ENCODE data around the gene TRMU. TPM values are rescaled to one million over a fixed set of nuclear protein-coding genes. Genes with fewer than 3 reads are reported as not detected.

TRMU gene
- total and polyA plus RNA-seq, 2 of the 4 experiments (the other 2 are of a cell fraction), result 19.0 to 36.4 TPM

GRCh38 chr22:46353483-46354105 lies 18.1 kb downstream of the TRMU start:
- Histone ChIP-seq H3K36me3 (ENCODE audit: control insufficient read depth, insufficient read depth, low read length) (peaks cover 71% of the 10 kb centered on the region), H3K56ac (ENCODE audit: extremely low read depth, insufficient read depth, low read length) (no peak overlapping the region), H3K27me3 (ENCODE audit: control insufficient read depth, insufficient read depth, low read length) (no peaks in the 10 kb centered on the region), H3K79me1 (ENCODE audit: low read depth in 1 of 2, low read length in 2 of 2) (peaks cover 5 to 7% of the 10 kb centered on the region in 2 experiments; a peak in 3 of 4 replicates), H3K9me3 (ENCODE audit: control insufficient read depth, insufficient read depth, low read length) (no peaks in the 10 kb centered on the region), H3K4me3 (ENCODE audit: insufficient read depth, low read depth, low read length) (no peak overlapping the region), H3K14ac (replicated peaks; ENCODE audit: low read depth, low read length) (no peak overlapping the region), H3K4ac (ENCODE audit: low read depth, low read length) (no peak overlapping the region), H2BK20ac (ENCODE audit: low read depth, low read length) (no peak overlapping the region), H3K4me1 (ENCODE audit: control insufficient read depth, insufficient read depth, low read length) (no peaks in the 10 kb centered on the region), H4K20me1 (ENCODE audit: insufficient read depth, low read length) (peaks cover 35% of the 10 kb centered on the region), H3K9me1 (ENCODE audit: insufficient read depth, low read length) (no peaks in the 10 kb centered on the region), H3K18ac (ENCODE audit: low read depth, low read length) (no peak overlapping the region), H3K4me2 (ENCODE audit: low read depth, low read length) (no peak overlapping the region), H2BK15ac (ENCODE audit: low read depth, low read length) (no peak overlapping the region), H3K23ac (ENCODE audit: low read depth, low read length) (no peak overlapping the region), H3K9ac (ENCODE audit: low read depth, low read length) (no peak overlapping the region), H4K91ac (ENCODE audit: insufficient read depth, low read depth, low read length) (no peak overlapping the region), H4K5ac (ENCODE audit: low read depth, low read length) (no peak overlapping the region), H2BK120ac (ENCODE audit: low read depth, low read length) (no peak overlapping the region), H2AK5ac (ENCODE audit: low read depth, low read length) (no peak overlapping the region), H3K27ac (ENCODE audit: insufficient read depth, low read length) (no peak overlapping the region), H2AFZ (replicated peaks; ENCODE audit: low read length, poor library complexity) (no peak overlapping the region), H2BK5ac (ENCODE audit: low read depth, low read length, poor library complexity, severe bottlenecking) (no peak overlapping the region), H2AK9ac (replicated peaks; ENCODE audit: low read depth, low read length, poor library complexity) (no peak overlapping the region), H4K8ac (ENCODE audit: low read depth in 2 of 2, low read length in 2 of 2) (no peak overlapping the region)
- no TSS peak for BruUV-seq (replicated peaks)
- 100% methylated on average over 3 of the region's 8 CpGs; no CpG with 5 or more reads in 1 of the 2 experiments for WGBS, 2 experiments (ENCODE audit: extremely low coverage in 2 of 2, insufficient read length in 1 of 2)
- ChIA-PET CTCF (no interaction called here), POLR2A (ENCODE audit: unreplicated experiment) (interaction anchor here (0.5 kb wide), 1 partner anchor 1037 kb away, joined by 3 read pairs; no protein-coding TSS in a partner anchor)
- ATAC-seq (ENCODE audit: low read depth) (no peak), DNase-seq (no peak)
- TF ChIP-seq CHD1 (IDR thresholded peaks at IDR 0.05; ENCODE audit: low read depth, low read length) (no peak), MAFK (IDR thresholded peaks at IDR 0.05; ENCODE audit: low read depth, low read length) (no peak), NFE2L2 (IDR thresholded peaks at IDR 0.05; ENCODE audit: low read depth, low read length) (no peak), RCOR1 (IDR thresholded peaks at IDR 0.05; ENCODE audit: insufficient replicate concordance, low read length) (no peak), RAD21 (IDR thresholded peaks at IDR 0.05; ENCODE audit: low read length) (no peak), CEBPB (IDR thresholded peaks at IDR 0.05; ENCODE audit: low read depth, low read length) (no peak), FOS (IDR thresholded peaks at IDR 0.05; ENCODE audit: low read depth, low read length) (no peak), MAZ (IDR thresholded peaks at IDR 0.05; ENCODE audit: borderline replicate concordance, low read depth, low read length) (no peak), SMC3 (IDR thresholded peaks at IDR 0.05; ENCODE audit: low read depth, low read length) (no peak)
- TF ChIP-seq, protein P1, sequence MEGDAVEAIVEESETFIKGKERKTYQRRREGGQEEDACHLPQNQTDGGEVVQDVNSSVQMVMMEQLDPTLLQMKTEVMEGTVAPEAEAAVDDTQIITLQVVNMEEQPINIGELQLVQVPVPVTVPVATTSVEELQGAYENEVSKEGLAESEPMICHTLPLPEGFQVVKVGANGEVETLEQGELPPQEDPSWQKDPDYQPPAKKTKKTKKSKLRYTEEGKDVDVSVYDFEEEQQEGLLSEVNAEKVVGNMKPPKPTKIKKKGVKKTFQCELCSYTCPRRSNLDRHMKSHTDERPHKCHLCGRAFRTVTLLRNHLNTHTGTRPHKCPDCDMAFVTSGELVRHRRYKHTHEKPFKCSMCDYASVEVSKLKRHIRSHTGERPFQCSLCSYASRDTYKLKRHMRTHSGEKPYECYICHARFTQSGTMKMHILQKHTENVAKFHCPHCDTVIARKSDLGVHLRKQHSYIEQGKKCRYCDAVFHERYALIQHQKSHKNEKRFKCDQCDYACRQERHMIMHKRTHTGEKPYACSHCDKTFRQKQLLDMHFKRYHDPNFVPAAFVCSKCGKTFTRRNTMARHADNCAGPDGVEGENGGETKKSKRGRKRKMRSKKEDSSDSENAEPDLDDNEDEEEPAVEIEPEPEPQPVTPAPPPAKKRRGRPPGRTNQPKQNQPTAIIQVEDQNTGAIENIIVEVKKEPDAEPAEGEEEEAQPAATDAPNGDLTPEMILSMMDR (conservative IDR thresholded peaks at IDR 0.05; ENCODE audit: low read depth, low read length), result no peak
- TF ChIP-seq, protein P2, sequence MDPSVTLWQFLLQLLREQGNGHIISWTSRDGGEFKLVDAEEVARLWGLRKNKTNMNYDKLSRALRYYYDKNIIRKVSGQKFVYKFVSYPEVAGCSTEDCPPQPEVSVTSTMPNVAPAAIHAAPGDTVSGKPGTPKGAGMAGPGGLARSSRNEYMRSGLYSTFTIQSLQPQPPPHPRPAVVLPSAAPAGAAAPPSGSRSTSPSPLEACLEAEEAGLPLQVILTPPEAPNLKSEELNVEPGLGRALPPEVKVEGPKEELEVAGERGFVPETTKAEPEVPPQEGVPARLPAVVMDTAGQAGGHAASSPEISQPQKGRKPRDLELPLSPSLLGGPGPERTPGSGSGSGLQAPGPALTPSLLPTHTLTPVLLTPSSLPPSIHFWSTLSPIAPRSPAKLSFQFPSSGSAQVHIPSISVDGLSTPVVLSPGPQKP (IDR thresholded peaks at IDR 0.05; ENCODE audit: borderline replicate concordance, low read depth, low read length), result no peak
- in situ Hi-C loops (cut with MboI; ENCODE audit: low sequenced_read_pairs) (no loop called here), intact Hi-C loops (cut with micrococcal nuclease) (no loop called here), dilution Hi-C loops (cut with HindIII; ENCODE audit: low sequenced_read_pairs, unreplicated experiment) (no loop called here)
